CD4-positive, alpha-beta memory T cell (primary cell): ENCODE measurements around the gene TOE1. TPM values are rescaled to one million over a fixed set of nuclear protein-coding genes. Genes with fewer than 3 reads are reported as not detected.
"Not testable (repeated sequence)": the region's sequence is repeated elsewhere in the genome, so short reads cannot be mapped to it uniquely, and the experiment has no call there.

Experiments
- CTCF ChIA-PET: fragments of 350-600 bp; sonication (Branson Sonifier 250); formaldehyde crosslinking; loops from one replicate; lab custom pipeline; 2021; ENCODE audit warnings: inconsistent platforms; ENCODE audit not compliant: partially characterized antibody; lab: Charles Lee
- POLR2A ChIA-PET: fragments of 350-600 bp; sonication (Branson Sonifier 250); formaldehyde crosslinking; loops from one replicate; lab custom pipeline; 2021; ENCODE audit not compliant: partially characterized antibody; lab: Charles Lee
- DNase-seq, 5 donors: peaks; one replicate each; pipeline versions ENCODE4 v3.0.0 to v3.0.0-alpha.2; 2020 to 2022; ENCODE audit warnings: mixed read lengths in 1 of 5
- H3K27ac ChIP-seq: one replicate; pipeline ENCODE4 v1.7.0; 2013; ENCODE audit warnings: low read depth, low read length
- H3K27me3 ChIP-seq: 2 replicates; pipeline ENCODE4 v1.7.0; 2013; ENCODE audit warnings: mild to moderate bottlenecking, low read length, moderate library complexity; ENCODE audit not compliant: insufficient read depth
- H3K36me3 ChIP-seq: 2 replicates; pipeline ENCODE4 v1.7.0; 2013; ENCODE audit warnings: mild to moderate bottlenecking, low read length, moderate library complexity; ENCODE audit not compliant: insufficient read depth
- H3K4me1 ChIP-seq: 2 replicates; pipeline ENCODE4 v1.7.0; 2013; ENCODE audit warnings: mild to moderate bottlenecking, low read length, moderate library complexity; ENCODE audit not compliant: insufficient read depth
- H3K4me3 ChIP-seq, 2 donors: one replicate each; pipeline ENCODE4 v1.7.0; 2013; ENCODE audit warnings: low read length in 2 of 2, mild to moderate bottlenecking in 1 of 2
- H3K9me3 ChIP-seq, 2 donors: one replicate each; pipeline ENCODE4 v1.7.0; 2013; ENCODE audit warnings: low read length in 2 of 2, control low read depth in 1 of 2; ENCODE audit not compliant: control insufficient read depth in 1 of 2
- H3K27ac Mint-ChIP-seq, 7 donors: one replicate each; pipeline ENCODE4 v1.8.0; 2020 to 2021; ENCODE audit warnings: mixed read lengths in 7 of 7, mild to moderate bottlenecking in 6 of 7, inconsistent platforms in 3 of 7, moderate library complexity in 3 of 7
- H3K27me3 Mint-ChIP-seq, 2 donors: one replicate each; pipeline ENCODE4 v1.8.0; 2020 to 2021; ENCODE audit warnings: mixed read lengths in 2 of 2
- H3K36me3 Mint-ChIP-seq, 2 donors: one replicate each; pipeline ENCODE4 v1.8.0; 2020 to 2021; ENCODE audit warnings: mixed read lengths in 2 of 2, inconsistent platforms in 1 of 2, mild to moderate bottlenecking in 1 of 2
- H3K4me1 Mint-ChIP-seq, 4 donors: one replicate each; pipeline ENCODE4 v1.8.0; 2020 to 2021; ENCODE audit warnings: mixed read lengths in 4 of 4, mild to moderate bottlenecking in 1 of 4
- H3K4me3 Mint-ChIP-seq, 8 donors: one replicate each; pipeline ENCODE4 v1.8.0; 2020 to 2021; ENCODE audit warnings: mixed read lengths in 8 of 8, mild to moderate bottlenecking in 7 of 8, moderate library complexity in 6 of 8, inconsistent platforms in 3 of 8
- H3K9me3 Mint-ChIP-seq, 8 donors: one replicate each; pipeline ENCODE4 v1.8.0; 2020 to 2021; ENCODE audit warnings: mixed read lengths in 8 of 8, mild to moderate bottlenecking in 5 of 8, inconsistent platforms in 3 of 8, moderate library complexity in 1 of 8
- intact Hi-C: fragments of 100-400 bp; cut with micrococcal nuclease; formaldehyde crosslinking; loops from one replicate; pipeline ENCODE4 v1.15.1; 2023
- polyA plus RNA-seq, 2 donors: library from polyadenylated mRNA; unstranded; fragments of 300-500 nt; fragmentation: Illumina TruSeq; gene quantifications; one replicate each; pipeline ENCODE4 v1.2.3, GENCODE V29; 2021
- total RNA-seq, 2 experiments: library from RNA; stranded (reverse); gene quantifications; one replicate each; pipeline ENCODE4 v1.2.3, GENCODE V29; 2021

Gene TOE1
- total and polyA plus RNA-seq, 4 experiments from 2014 or later = 6.1 to 18.9 (median 15.8) TPM

GRCh38 chr1:45354838-45355237 lies 14.9 kb downstream of the TOE1 start:
- H3K9me3 ChIP-seq = no peaks in the 10 kb centered on the region
- ChIA-PET CTCF (interaction anchor here (1.4 to 9.0 kb wide), 2 partner anchors 15 to 139 kb away, joined by 4 to 159 read pairs; partner anchors contain the start of genes MUTYH, TESK2 and TOE1), POLR2A (interaction anchor here (0.7 kb wide), 1 partner anchor 210 kb away, joined by 4 read pairs; no protein-coding TSS in a partner anchor)
- H3K4me3 ChIP-seq = no peak overlapping the region
- peaks cover 0 to 2% of the 10 kb centered on the region in 2 donors for H3K36me3 Mint-ChIP-seq
- peaks cover under 1 to 1% (median 1%) of the 10 kb centered on the region in 4 donors for H3K4me1 Mint-ChIP-seq
- H3K36me3 ChIP-seq = no peaks in the 10 kb centered on the region
- H3K9me3 Mint-ChIP-seq = no peaks in the 10 kb centered on the region
- H3K27ac Mint-ChIP-seq = no peak overlapping the region
- no peak for DNase-seq
- peaks cover under 1% of the 10 kb centered on the region for H3K4me1 ChIP-seq
- H3K27me3 ChIP-seq = no peaks in the 10 kb centered on the region
- intact Hi-C loops = no loop called here
- H3K4me3 Mint-ChIP-seq = no peak overlapping the region
- H3K27me3 Mint-ChIP-seq = no peaks in the 10 kb centered on the region
- no peak overlapping the region for H3K27ac ChIP-seq

- H3K36me3 Mint-ChIP-seq = peaks cover 0 to 2% of the 10 kb centered on the region in 2 donors
- Histone ChIP-seq H3K4me1 (peaks cover 4% of the 10 kb centered on the region), H3K36me3 (no peaks in the 10 kb centered on the region), H3K4me3 (no peak overlapping the region), H3K9me3 (no peaks in the 10 kb centered on the region), H3K27me3 (no peaks in the 10 kb centered on the region), H3K27ac (no peak overlapping the region)
- CTCF ChIA-PET = interaction anchor here (1.4 to 9.0 kb wide), 2 partner anchors 16 to 138 kb away, joined by 4 to 159 read pairs; partner anchors contain the start of genes MUTYH, TESK2 and TOE1
- no peaks in the 10 kb centered on the region for H3K27me3 Mint-ChIP-seq
- H3K4me1 Mint-ChIP-seq = peaks cover 4 to 7% (median 4%) of the 10 kb centered on the region in 4 donors
- H3K4me3 Mint-ChIP-seq = no peak overlapping the region
- DNase-seq = no peak
- no peaks in the 10 kb centered on the region for H3K9me3 Mint-ChIP-seq
- POLR2A ChIA-PET = interaction anchor here (0.7 kb wide), 1 partner anchor 210 kb away, joined by 4 read pairs; no protein-coding TSS in a partner anchor
- intact Hi-C loops = no loop called here
- no peak overlapping the region for H3K27ac Mint-ChIP-seq
Measured at GRCh38 chr1:45355683-45356082, 15.7 kb downstream of the TOE1 start.

- CTCF ChIA-PET = interaction anchor here (0.7 to 9.0 kb wide), 5 partner anchors 8 to 215 kb away, joined by 3 to 159 read pairs (median 5); partner anchors contain the start of genes MUTYH, TESK2 and TOE1
Measured at GRCh38 chr1:45356186-45356585, 16.2 kb downstream of the TOE1 start.

GRCh38 chr1:45359882-45360513 lies 20.0 kb downstream of the TOE1 start:
- intact Hi-C loops = loop anchor here (1.0 kb wide), 2 partner anchors 133 to 210 kb away; no protein-coding TSS in a partner anchor
- Histone ChIP-seq H3K27me3 (no peaks in the 10 kb centered on the region), H3K4me3 (no peak overlapping the region), H3K27ac (no peak overlapping the region), H3K36me3 (no peaks in the 10 kb centered on the region), H3K4me1 (peaks cover 4% of the 10 kb centered on the region), H3K9me3 (no peaks in the 10 kb centered on the region)
- H3K9me3 Mint-ChIP-seq = no peaks in the 10 kb centered on the region
- no peak overlapping the region for H3K4me3 Mint-ChIP-seq
- peaks cover 4 to 7% (median 4%) of the 10 kb centered on the region in 4 donors for H3K4me1 Mint-ChIP-seq
- DNase-seq = peak in 4 of 5 donors; percentile 34 to 50 (median 48)
- ChIA-PET POLR2A (interaction anchor here (0.7 to 1.9 kb wide), 4 partner anchors 20 to 209 kb away, joined by 3 to 7 read pairs (median 4); partner anchors contain the start of genes MUTYH, TESK2 and TOE1), CTCF (interaction anchor here (0.6 to 9.0 kb wide), 12 partner anchors 10 to 349 kb away, joined by 3 to 159 read pairs (median 3); partner anchors contain the start of genes AKR1A1, CCDC163, HECTD3 and MMACHC)
- H3K27me3 Mint-ChIP-seq = no peaks in the 10 kb centered on the region
- peak overlapping the region in 4 of 7 donors; percentile 5 to 66 (median 46) for H3K27ac Mint-ChIP-seq
- no peaks in the 10 kb centered on the region for H3K36me3 Mint-ChIP-seq

More at GRCh38 chr1:45356186-45356585, 16.2 kb downstream of the TOE1 start:
- no peak overlapping the region for H3K4me3 Mint-ChIP-seq
- H3K27ac Mint-ChIP-seq = no peak overlapping the region
- peaks cover 4 to 7% (median 4%) of the 10 kb centered on the region in 4 donors for H3K4me1 Mint-ChIP-seq
- no peaks in the 10 kb centered on the region for H3K9me3 Mint-ChIP-seq
- no peaks in the 10 kb centered on the region for H3K36me3 ChIP-seq
- peaks cover 4% of the 10 kb centered on the region for H3K4me1 ChIP-seq
- no peak overlapping the region for H3K4me3 ChIP-seq
- no peaks in the 10 kb centered on the region for H3K27me3 ChIP-seq
- no peaks in the 10 kb centered on the region for H3K9me3 ChIP-seq
- POLR2A ChIA-PET = interaction anchor here (1.8 kb wide), 1 partner anchor 16 kb away, joined by 9 read pairs; the partner anchor contains the start of genes MUTYH and TOE1
- peaks cover 0 to 2% of the 10 kb centered on the region in 2 donors for H3K36me3 Mint-ChIP-seq
- H3K27ac ChIP-seq = no peak overlapping the region
- intact Hi-C loops = no loop called here
- no peaks in the 10 kb centered on the region for H3K27me3 Mint-ChIP-seq
- DNase-seq = no peak

- intact Hi-C loops = loop anchor here (1.0 kb wide), 2 partner anchors 132 to 209 kb away; no protein-coding TSS in a partner anchor
- not testable (repeated sequence) for H3K9me3 ChIP-seq, H3K27ac ChIP-seq, H3K36me3 ChIP-seq, H3K27ac Mint-ChIP-seq, H3K4me3 Mint-ChIP-seq, H3K27me3 ChIP-seq, H3K9me3 Mint-ChIP-seq, H3K4me1 Mint-ChIP-seq, H3K4me3 ChIP-seq, H3K27me3 Mint-ChIP-seq, H3K36me3 Mint-ChIP-seq, DNase-seq, H3K4me1 ChIP-seq
- ChIA-PET CTCF (interaction anchor here (1.0 to 9.0 kb wide), 7 partner anchors 57 to 209 kb away, joined by 3 to 159 read pairs (median 3); partner anchors contain the start of genes AKR1A1, CCDC163, MMACHC and TESK2), POLR2A (interaction anchor here (1.9 kb wide), 1 partner anchor 21 kb away, joined by 7 read pairs; the partner anchor contains the start of genes MUTYH and TOE1)
Measured at GRCh38 chr1:45360981-45361380, 21.0 kb downstream of the TOE1 start.

- Mint-ChIP-seq H3K27ac (peak overlapping the region in 1 of 7 donors; percentile 70), H3K9me3 (no peaks in the 10 kb centered on the region), H3K36me3 (no peaks in the 10 kb centered on the region), H3K27me3 (no peaks in the 10 kb centered on the region), H3K4me3 (no peak overlapping the region), H3K4me1 (peaks cover 4 to 7% (median 4%) of the 10 kb centered on the region in 4 donors)
- Histone ChIP-seq H3K9me3 (no peaks in the 10 kb centered on the region), H3K4me3 (no peak overlapping the region), H3K27me3 (no peaks in the 10 kb centered on the region), H3K27ac (no peak overlapping the region), H3K36me3 (no peaks in the 10 kb centered on the region), H3K4me1 (peaks cover 4% of the 10 kb centered on the region)
- intact Hi-C loops = no loop called here
- CTCF ChIA-PET = interaction anchor here (3.1 kb wide), 1 partner anchor 129 kb away, joined by 14 read pairs; no protein-coding TSS in a partner anchor
- POLR2A ChIA-PET = no interaction called here
- DNase-seq = no peak
Measured at GRCh38 chr1:45364294-45364693, 24.3 kb downstream of the TOE1 start.

GRCh38 chr1:45365051-45365450 lies 25.1 kb downstream of the TOE1 start:
- intact Hi-C loops = no loop called here
- H3K4me3 ChIP-seq = no peak overlapping the region
- ChIA-PET CTCF (interaction anchor here (0.5 to 3.1 kb wide), 2 partner anchors 8 to 128 kb away, joined by 3 to 14 read pairs; no protein-coding TSS in a partner anchor), POLR2A (no interaction called here)
- Mint-ChIP-seq H3K27ac (no peak overlapping the region), H3K27me3 (no peaks in the 10 kb centered on the region), H3K4me1 (peaks cover under 1 to 4% (median 1%) of the 10 kb centered on the region in 4 donors), H3K36me3 (no peaks in the 10 kb centered on the region), H3K9me3 (no peaks in the 10 kb centered on the region), H3K4me3 (no peak overlapping the region)
- no peaks in the 10 kb centered on the region for H3K9me3 ChIP-seq
- H3K27me3 ChIP-seq = no peaks in the 10 kb centered on the region
- H3K36me3 ChIP-seq = no peaks in the 10 kb centered on the region
- no peak overlapping the region for H3K27ac ChIP-seq
- no peak for DNase-seq
- peaks cover 1% of the 10 kb centered on the region for H3K4me1 ChIP-seq
